GM19467 (cell line): ENCODE results near the gene CMTM8.

Experiments
- ATAC-seq: cut with Tn5 transposase; IDR thresholded peaks from one replicate; pipeline ENCODE4 v1.9.1; 2021; ENCODE audit warnings: mild to moderate bottlenecking, moderate library complexity; ENCODE audit not compliant: unreplicated experiment

CMTM8 gene

GRCh38 chr3:32303977-32304881, 65.7 kb downstream of the CMTM8 start:
- ATAC-seq: no peak

GRCh38 chr3:32305361-32305876, 66.9 kb downstream of the CMTM8 start:
- ATAC-seq: no peak

- no peak for ATAC-seq
Observed at GRCh38 chr3:32306072-32306471, 67.6 kb downstream of the CMTM8 start.

GRCh38 chr3:32307591-32307990, 69.1 kb downstream of the CMTM8 start:
- ATAC-seq: no peak

GRCh38 chr3:32308378-32308777, 69.9 kb downstream of the CMTM8 start:
- ATAC-seq: no peak

GRCh38 chr3:32309654-32310242, 71.3 kb downstream of the CMTM8 start:
- no peak for ATAC-seq

GRCh38 chr3:32310336-32310735, 71.9 kb downstream of the CMTM8 start:
- ATAC-seq: no peak

- ATAC-seq: no peak
Observed at GRCh38 chr3:32310918-32311839, 72.7 kb downstream of the CMTM8 start.

- no peak for ATAC-seq
Observed at GRCh38 chr3:32312251-32312650, 73.8 kb downstream of the CMTM8 start.

- no peak for ATAC-seq
Observed at GRCh38 chr3:32313169-32313568, 74.7 kb downstream of the CMTM8 start.

GRCh38 chr3:32313723-32314473, 75.4 kb downstream of the CMTM8 start:
- ATAC-seq: no peak

GRCh38 chr3:32315441-32315840, 77.0 kb downstream of the CMTM8 start:
- no peak for ATAC-seq

- no peak for ATAC-seq
Observed at GRCh38 chr3:32316319-32316718, 77.8 kb downstream of the CMTM8 start.

- ATAC-seq: no peak
Observed at GRCh38 chr3:32316976-32317375, 78.5 kb downstream of the CMTM8 start.

GRCh38 chr3:32319607-32320006, 81.1 kb downstream of the CMTM8 start:
- no peak for ATAC-seq

GRCh38 chr3:32320080-32320479, 81.6 kb downstream of the CMTM8 start:
- ATAC-seq: no peak

- no peak for ATAC-seq
Observed at GRCh38 chr3:32321095-32321790, 82.8 kb downstream of the CMTM8 start.

GRCh38 chr3:32322311-32322710, 83.8 kb downstream of the CMTM8 start:
- ATAC-seq: no peak

GRCh38 chr3:32323604-32324003, 85.1 kb downstream of the CMTM8 start:
- no peak for ATAC-seq

GRCh38 chr3:32325201-32325600, 86.7 kb downstream of the CMTM8 start:
- ATAC-seq: no peak
